ENCODE results near the gene VPS72.

VPS72 gene

GRCh38 chr1:151184211-151184610, 5.8 kb downstream of the VPS72 start:
- DNase-seq = no peak

GRCh38 chr1:151176514-151177045, 13.4 kb downstream of the VPS72 start:
- no peak for DNase-seq

GRCh38 chr1:151175863-151176262, 14.1 kb downstream of the VPS72 start, which contains the start of gene TMOD4:
TMOD4 (minus strand) TSS chr1:151175981; CDS start chr1:151174875, 1,106 bp downstream.
- peak; percentile 21 for DNase-seq

GRCh38 chr1:151175041-151175741, 14.8 kb downstream of the VPS72 start:
- no peak for DNase-seq

- DNase-seq = no peak
Observed at GRCh38 chr1:151171190-151171589, 18.8 kb downstream of the VPS72 start.

GRCh38 chr1:151167116-151167515, 22.9 kb downstream of the VPS72 start:
- DNase-seq = no peak

- peak; percentile 59 for DNase-seq
Observed at GRCh38 chr1:151166505-151166956, 23.5 kb downstream of the VPS72 start.

GRCh38 chr1:151165738-151166504, 24.1 kb downstream of the VPS72 start, which contains the start of the genes LYSMD1 and SCNM1:
LYSMD1 (minus strand) TSS chr1:151165902; CDS start chr1:151165258, 644 bp downstream.
SCNM1 (plus strand) TSS chr1:151166144; CDS start chr1:151166153, 9 bp downstream.
- DNase-seq = peak; percentile 99

GRCh38 chr1:151165281-151165737, 24.7 kb downstream of the VPS72 start:
- peak; percentile 18 for DNase-seq

GRCh38 chr1:151164732-151165280, 25.2 kb downstream of the VPS72 start:
- no peak for DNase-seq

- no peak for DNase-seq
Observed at GRCh38 chr1:151159373-151159772, 30.6 kb downstream of the VPS72 start.

- no peak for DNase-seq
Observed at GRCh38 chr1:151158751-151159251, 31.2 kb downstream of the VPS72 start.

GRCh38 chr1:151158326-151158725, 31.7 kb downstream of the VPS72 start:
- no peak for DNase-seq

GRCh38 chr1:151157067-151157531, 32.9 kb downstream of the VPS72 start:
- DNase-seq = no peak

GRCh38 chr1:151156515-151156819, 33.5 kb downstream of the VPS72 start, which contains the start of gene TNFAIP8L2:
TNFAIP8L2 (plus strand) TSS chr1:151156649; CDS start chr1:151158698, 2,049 bp downstream.
- no peak for DNase-seq

GRCh38 chr1:151147665-151148064, 42.3 kb downstream of the VPS72 start:
- DNase-seq = no peak

GRCh38 chr1:151147132-151147503, 42.9 kb downstream of the VPS72 start:
- DNase-seq = no peak

- peak; percentile 90 for DNase-seq
Observed at GRCh38 chr1:151146412-151147131, 43.4 kb downstream of the VPS72 start, which contains the start of gene SEMA6C. SEMA6C (minus strand) TSS chr1:151146631; CDS start chr1:151142621, 4,010 bp downstream.

- peak; percentile 16 for DNase-seq
Observed at GRCh38 chr1:151146072-151146411, 44.0 kb downstream of the VPS72 start.

- no peak for DNase-seq
Observed at GRCh38 chr1:151145304-151146071, 44.5 kb downstream of the VPS72 start.

Data from HCEC 1CT (cell line).